ENCODE results near the gene BTN2A1.
"Not testable (repeated sequence)": the region's sequence is repeated elsewhere in the genome, so short reads cannot be mapped to it uniquely, and the experiment has no call there.

BTN2A1 gene

GRCh38 chr6:26457806-26458688, at the start of gene BTN2A1:
Gene BTN2A1, plus strand, starts transcription at chr6:26457955. Its CDS starts 682 bp downstream, at chr6:26458637.
- DNase-seq (ENCODE audit: low read depth in 2 of 2), result peak; percentile 40 to 49

GRCh38 chr6:26408828-26409730, 48.7 kb upstream of the BTN2A1 start:
- no peak for DNase-seq (ENCODE audit: low read depth in 2 of 2)

DNA sequence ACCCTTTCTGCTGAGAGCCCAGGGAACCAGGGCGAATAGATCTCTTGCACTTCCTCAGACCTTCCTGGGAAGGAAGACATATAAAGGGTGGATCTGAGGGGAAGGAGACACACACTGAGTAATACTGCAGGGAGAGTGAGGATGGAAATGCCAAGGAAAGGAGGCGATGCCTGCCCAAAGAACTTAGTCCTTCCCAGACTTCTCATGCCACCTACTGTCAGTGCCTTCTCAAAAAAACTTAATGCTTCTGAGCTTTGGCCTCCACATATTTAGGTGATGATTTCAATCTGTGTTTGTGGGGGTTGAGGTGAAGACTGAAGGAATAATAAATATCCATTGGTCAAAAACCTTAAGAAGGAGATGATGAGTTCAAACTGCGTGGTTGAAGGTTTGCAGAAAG, 46.0 kb upstream of the BTN2A1 start:
- no peak for DNase-seq (ENCODE audit: low read depth in 2 of 2)

DNA sequence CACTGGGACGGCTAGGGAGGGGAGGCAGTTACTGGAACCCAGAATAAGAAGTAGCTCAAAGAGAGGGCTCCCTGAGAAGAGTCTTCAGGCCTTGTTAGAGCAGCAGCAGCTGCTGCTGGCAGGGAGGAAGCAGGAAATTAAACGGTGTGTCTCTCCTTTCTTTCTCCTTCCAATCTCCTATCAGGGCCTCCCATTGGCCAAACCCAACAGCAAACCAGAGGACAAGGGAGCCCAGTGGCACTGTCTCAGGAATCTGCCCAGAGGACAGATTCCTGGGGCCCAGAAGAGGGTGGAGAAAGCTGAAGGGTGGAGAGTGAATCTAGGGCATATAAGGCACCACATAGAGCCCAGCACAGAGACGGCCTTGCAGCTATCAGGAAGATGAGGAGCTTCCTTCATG, 45.5 kb upstream of the BTN2A1 start:
- DNase-seq (ENCODE audit: low read depth in 2 of 2), result no peak

- DNase-seq (ENCODE audit: low read depth in 2 of 2), result no peak
These were observed 44.8 kb upstream of the BTN2A1 start for GRCh38 chr6:26412954-26413353.

- no peak for DNase-seq (ENCODE audit: low read depth in 2 of 2)
These were observed 43.5 kb upstream of the BTN2A1 start for GRCh38 chr6:26414281-26414680.

DNA sequence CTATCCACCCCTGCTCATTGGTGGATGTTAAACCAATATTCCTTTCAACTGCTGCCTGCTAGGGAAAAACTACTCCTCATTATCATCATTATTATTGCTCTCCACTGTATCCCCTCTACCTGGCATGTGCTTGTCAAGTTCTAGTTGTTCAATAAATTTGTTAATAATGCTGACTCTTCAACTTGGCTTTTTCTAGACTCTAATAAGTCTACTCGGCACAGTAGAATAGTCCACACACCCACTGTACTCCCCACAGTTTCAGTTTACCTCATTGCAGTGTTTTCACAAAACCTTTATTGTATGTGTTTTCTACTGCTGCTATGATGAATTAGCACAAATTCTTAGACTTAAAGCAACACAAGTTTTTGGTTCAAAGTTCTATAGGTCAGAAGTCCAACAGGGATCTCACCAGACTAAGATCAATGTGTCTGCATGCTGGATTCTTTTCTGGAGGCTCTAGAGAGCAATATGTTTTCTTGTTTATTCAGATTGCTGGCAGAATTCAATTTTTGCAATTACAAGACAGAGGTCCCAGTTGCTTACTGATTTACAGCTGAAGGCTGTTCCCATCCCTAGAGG, 42.6 kb upstream of the BTN2A1 start:
- no peak for DNase-seq (ENCODE audit: low read depth in 2 of 2)

GRCh38 chr6:26415791-26416190, 42.0 kb upstream of the BTN2A1 start:
- no peak for DNase-seq (ENCODE audit: low read depth in 2 of 2)

- DNase-seq (ENCODE audit: low read depth in 2 of 2), result no peak
These were observed 41.5 kb upstream of the BTN2A1 start for GRCh38 chr6:26416288-26416687.

DNA sequence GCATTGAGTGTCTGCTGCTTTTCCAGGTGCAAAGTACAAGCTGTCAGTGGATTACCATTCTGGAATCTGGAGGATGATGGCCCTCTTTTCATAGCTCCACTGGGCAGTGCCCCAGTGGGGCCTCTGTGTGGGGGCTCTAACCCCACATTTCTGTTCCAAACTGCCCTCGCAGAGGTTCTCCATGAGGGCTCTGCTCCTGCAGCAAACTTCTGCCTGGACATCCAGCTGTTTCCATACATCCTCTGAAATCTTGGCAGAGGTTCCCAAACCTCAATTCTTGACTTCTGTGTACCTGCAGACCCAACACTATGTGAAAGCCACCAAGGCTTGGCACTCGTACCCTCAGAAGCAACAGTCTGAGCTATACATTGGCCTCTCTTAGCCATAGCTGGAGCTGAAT, 39.7 kb upstream of the BTN2A1 start:
- DNase-seq (ENCODE audit: low read depth in 2 of 2), result not testable (repeated sequence)

DNA sequence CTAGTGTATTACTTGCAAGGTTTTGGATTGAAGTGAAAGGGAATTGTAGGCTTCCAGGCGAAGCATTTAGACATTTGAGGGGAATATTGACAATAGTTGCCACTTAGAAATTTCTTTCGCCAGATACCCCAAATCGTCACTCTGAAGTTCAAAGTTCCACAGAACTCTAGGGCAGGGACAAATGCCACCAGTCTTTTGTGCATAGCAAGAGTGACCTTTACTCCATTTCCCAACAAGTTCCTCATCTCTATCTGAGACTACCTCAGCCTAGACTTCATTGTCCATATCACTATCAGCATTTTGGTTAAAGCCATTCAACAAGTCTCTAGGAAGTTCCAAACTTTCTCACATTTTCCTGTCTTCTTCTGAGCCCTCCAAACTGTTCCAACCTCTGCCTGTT, 39.0 kb upstream of the BTN2A1 start:
- not testable (repeated sequence) for DNase-seq (ENCODE audit: low read depth in 2 of 2)

- DNase-seq (ENCODE audit: low read depth in 2 of 2), result no peak
These were observed 37.0 kb upstream of the BTN2A1 start for GRCh38 chr6:26420688-26421171.

DNA sequence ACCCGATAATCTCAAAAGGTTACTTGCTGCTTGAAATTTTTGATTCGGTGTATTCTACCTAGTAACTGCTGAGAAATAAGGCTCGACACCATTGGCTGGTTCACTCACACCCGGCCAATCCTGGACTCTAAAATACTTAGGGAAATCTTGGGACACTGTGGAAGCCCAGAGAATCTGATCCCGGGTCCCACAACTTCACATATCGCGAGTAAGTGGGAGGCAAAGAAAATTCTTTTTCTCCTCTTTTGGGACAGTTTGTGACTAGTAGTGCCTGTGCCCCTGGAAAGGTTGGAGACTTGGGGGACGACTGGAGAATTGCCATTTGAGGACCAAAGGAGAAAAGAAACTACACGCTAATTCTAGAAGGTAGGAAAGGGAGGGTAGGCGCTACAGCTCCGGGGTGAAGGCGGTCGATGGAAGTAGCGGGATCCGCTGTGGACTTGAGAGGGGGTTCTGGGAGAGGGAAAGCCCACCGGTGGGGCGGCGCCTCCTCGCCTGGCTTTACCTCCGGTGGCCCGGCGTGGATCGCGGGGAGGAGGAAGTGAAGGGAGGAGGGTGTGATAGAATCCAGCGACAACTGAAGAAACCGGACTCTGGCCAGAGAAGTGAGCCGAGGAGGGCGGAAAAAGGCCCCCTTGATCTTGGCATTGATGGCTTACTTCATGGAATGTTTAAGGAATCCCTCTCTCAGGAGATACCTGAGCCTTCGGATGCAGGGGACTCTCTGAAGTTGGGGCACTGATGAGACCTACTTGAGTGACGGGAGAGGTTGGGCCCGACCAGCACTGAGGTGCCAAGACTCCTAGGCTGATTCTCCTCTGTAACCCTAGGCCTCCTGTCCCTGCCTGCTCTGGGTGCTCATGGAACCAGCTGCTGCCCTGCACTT, 36.3 kb upstream of the BTN2A1 start:
- peak in 1 of 2 donors; percentile 28 for DNase-seq (ENCODE audit: low read depth in 2 of 2)

- no peak for DNase-seq (ENCODE audit: low read depth in 2 of 2)
These were observed 35.4 kb upstream of the BTN2A1 start for GRCh38 chr6:26422329-26422728.

DNA sequence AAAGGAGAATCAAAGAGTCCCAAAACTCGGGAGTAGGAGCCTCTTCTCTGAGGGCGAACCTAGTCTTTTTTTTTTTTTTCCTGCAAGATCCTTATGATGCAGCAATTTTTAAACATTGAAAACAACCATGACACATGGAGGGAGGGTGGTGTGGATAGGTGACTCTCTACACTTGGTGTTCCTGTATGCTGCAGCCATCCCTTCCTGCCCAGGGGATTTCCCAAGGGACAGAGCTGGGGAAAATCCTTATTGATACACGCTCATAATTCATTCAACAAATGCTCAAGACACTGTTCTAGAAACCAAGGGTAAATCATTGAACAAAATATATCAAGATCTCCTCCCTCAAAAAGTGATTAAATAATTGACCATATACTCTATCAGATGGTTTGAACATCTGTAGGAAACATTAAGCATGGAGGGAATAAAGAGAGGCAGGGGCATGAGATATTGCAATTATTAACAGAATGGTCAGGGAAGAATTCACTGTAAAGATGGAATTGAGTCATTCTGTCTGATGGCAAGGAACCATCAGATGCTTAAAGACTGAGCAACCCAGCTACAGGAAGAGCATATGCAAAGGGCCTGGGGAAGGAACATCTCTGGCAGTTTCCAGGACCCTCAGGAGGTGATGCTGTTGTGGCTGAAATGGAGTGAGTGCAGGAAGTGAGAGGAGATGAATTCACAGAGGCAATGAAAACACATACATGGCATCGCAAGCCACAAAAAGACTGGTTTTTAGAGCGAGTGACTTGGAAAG, 30.9 kb upstream of the BTN2A1 start:
- no peak for DNase-seq (ENCODE audit: low read depth in 2 of 2)

DNA sequence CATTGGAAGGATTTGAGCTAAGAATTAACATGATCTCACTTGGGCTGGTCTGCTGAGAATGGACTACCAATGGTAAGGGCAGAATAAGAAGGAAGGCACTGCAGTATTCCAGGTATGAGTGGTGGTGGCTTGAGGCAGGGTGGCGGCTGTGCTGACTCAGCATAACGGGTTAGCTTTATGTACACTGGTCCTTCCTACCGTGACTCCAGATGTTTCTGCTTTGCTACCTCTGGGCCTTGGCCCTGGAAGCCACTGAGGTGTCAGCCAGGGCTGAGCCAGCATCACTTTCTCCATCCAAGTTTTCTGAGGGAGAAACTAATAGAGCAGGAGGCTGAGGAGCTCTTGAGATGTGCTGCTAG, 30.3 kb upstream of the BTN2A1 start:
- no peak for DNase-seq (ENCODE audit: low read depth in 2 of 2)

DNA sequence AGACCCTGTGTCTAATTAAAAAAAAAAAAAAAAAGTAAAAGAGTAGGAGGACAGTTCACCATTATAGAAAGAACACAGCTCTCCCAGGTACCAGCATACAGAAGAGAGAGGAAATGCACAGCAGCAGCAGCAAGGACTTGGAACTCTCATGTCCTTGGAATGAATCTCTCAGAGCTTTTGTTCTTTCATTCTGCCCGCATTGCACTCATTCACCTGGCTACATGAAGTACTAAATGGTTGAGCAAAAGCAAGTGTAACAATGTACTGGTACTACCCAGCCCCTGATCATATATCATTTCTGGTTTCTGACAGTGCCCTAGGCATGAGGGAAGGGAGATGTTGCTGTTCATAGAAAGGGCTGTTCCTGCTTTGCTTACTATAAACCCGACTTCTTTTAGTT, 29.5 kb upstream of the BTN2A1 start:
- no peak for DNase-seq (ENCODE audit: low read depth in 2 of 2)

GRCh38 chr6:26430787-26431186, 27.0 kb upstream of the BTN2A1 start:
- DNase-seq (ENCODE audit: low read depth in 2 of 2), result no peak

- DNase-seq (ENCODE audit: low read depth in 2 of 2), result no peak
These were observed 26.2 kb upstream of the BTN2A1 start for GRCh38 chr6:26431258-26432172.

All from stimulated activated CD4-positive, alpha-beta T cell treated with anti-CD3 and anti-CD28 coated beads, Interleukin-15, amount 100 ng/mL, for 48 hours (primary cell).